Effector memory CD4-positive, alpha-beta T cell (primary cell): Measurements from ENCODE around the gene GNB5.
"Not testable (repeated sequence)": the region's sequence is repeated elsewhere in the genome, so short reads cannot be mapped to it uniquely, and the experiment has no call there.

Source experiments
- DNase-seq, 3 donors: peaks; one replicate each; pipeline ENCODE4 v3.0.0-alpha.2; 2020
- H3K27ac ChIP-seq: 2 replicates; pipeline ENCODE4 v1.7.0; 2013; ENCODE audit warnings: mild to moderate bottlenecking, low read length, moderate library complexity; ENCODE audit not compliant: insufficient read depth, poor library complexity, severe bottlenecking
- H3K27me3 ChIP-seq: replicated peaks from 2 replicates; pipeline ENCODE4 v1.7.0; 2013; ENCODE audit warnings: mild to moderate bottlenecking, low read length; ENCODE audit not compliant: insufficient read depth, control insufficient read depth, poor library complexity, severe bottlenecking
- H3K36me3 ChIP-seq: 2 replicates; pipeline ENCODE4 v1.7.0; 2013; ENCODE audit warnings: mild to moderate bottlenecking, low read length, moderate library complexity; ENCODE audit not compliant: control insufficient read depth, insufficient read depth
- H3K4me1 ChIP-seq: 2 replicates; pipeline ENCODE4 v1.7.0; 2013; ENCODE audit warnings: low read length, mild to moderate bottlenecking; ENCODE audit not compliant: control insufficient read depth, insufficient read depth, poor library complexity, severe bottlenecking
- H3K4me3 ChIP-seq: 2 replicates; pipeline ENCODE4 v1.7.0; 2013; ENCODE audit warnings: low read length, low read depth, mild to moderate bottlenecking; ENCODE audit not compliant: insufficient read depth, poor library complexity, severe bottlenecking
- H3K9me3 ChIP-seq: 2 replicates; pipeline ENCODE4 v1.7.0; 2013; ENCODE audit warnings: mild to moderate bottlenecking, low read length, moderate library complexity; ENCODE audit not compliant: control insufficient read depth

Gene GNB5

DNA sequence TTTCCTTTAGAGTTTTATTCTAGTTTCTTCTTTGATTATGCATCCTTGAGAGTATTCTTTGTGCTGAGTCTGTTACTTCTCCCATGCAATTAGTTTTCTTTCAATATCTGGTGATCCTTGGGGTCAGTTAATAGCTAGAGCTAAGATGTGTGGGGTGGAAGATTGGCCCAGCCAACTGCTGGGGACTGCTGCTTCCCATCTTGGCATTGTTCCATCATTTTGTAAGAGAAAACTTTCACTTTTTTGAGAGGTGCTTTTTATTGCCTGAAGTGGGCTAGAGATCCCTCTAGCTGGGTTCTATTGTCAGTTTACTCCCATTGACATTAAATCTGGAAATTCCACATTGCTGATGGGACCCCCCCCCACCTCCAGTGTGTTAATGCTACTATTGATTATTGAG is 94.0 kb downstream of the GNB5 start:
- no peaks in the 10 kb centered on the region for H3K9me3 ChIP-seq
- H3K27ac ChIP-seq = no peak overlapping the region
- no peaks in the 10 kb centered on the region for H3K4me1 ChIP-seq
- H3K27me3 ChIP-seq = no peaks in the 10 kb centered on the region
- DNase-seq = no peak
- no peaks in the 10 kb centered on the region for H3K36me3 ChIP-seq
- H3K4me3 ChIP-seq = no peak overlapping the region

DNA sequence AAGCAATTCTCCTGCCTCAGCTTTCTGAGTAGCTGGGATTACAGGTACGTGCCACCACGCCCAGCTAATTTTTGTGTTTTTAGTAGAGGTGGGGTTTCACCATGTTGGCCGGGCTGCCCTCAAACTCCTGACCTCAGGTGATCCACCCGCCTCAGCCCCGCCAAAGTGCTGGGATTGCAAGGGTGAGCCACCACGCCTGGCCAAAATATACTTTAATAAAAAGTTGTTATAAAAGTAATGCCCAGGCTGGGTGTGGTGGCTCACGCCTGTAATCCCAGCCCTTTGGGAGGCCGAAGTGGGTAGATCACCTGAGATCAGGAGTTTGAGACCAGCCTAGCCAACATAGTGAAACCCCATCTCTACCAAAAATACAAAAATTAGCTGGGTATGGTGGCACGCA is 94.7 kb downstream of the GNB5 start:
- not testable (repeated sequence) for H3K27ac ChIP-seq, H3K27me3 ChIP-seq, DNase-seq, H3K9me3 ChIP-seq, H3K4me1 ChIP-seq, H3K4me3 ChIP-seq, H3K36me3 ChIP-seq

DNA sequence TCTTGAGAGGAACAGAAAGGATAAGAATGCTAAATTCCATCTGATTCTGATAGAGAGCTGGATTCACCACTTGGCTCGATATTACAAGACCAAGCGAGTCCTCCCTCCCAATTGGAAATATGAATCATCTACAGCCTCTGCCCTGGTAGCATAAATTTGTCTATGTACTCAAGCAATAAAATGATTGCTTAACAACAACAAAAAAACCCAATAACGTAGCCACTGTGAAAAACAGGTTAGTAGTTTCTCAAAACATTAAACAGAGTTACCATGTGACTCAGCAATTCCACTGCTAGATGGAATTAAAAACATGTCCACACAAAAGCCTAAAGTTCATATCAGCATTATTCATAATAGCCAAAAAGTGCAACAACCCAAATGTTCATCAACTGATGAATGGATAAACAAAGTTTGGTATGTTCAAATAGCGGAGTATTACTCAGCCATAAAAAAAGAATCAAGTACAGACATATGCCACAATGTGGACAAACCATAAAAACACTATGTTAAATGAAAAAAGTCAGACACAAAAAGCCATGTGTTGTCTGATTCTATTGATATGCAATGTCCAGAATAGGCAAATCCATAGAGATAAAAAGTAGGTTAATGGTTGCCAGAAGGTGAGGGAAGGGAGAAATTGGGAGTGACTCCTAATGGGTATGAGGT is 95.5 kb downstream of the GNB5 start:
- no peak overlapping the region for H3K4me3 ChIP-seq
- no peaks in the 10 kb centered on the region for H3K9me3 ChIP-seq
- no peaks in the 10 kb centered on the region for H3K27me3 ChIP-seq
- H3K4me1 ChIP-seq = no peaks in the 10 kb centered on the region
- no peaks in the 10 kb centered on the region for H3K36me3 ChIP-seq
- DNase-seq = no peak
- H3K27ac ChIP-seq = no peak overlapping the region

DNA sequence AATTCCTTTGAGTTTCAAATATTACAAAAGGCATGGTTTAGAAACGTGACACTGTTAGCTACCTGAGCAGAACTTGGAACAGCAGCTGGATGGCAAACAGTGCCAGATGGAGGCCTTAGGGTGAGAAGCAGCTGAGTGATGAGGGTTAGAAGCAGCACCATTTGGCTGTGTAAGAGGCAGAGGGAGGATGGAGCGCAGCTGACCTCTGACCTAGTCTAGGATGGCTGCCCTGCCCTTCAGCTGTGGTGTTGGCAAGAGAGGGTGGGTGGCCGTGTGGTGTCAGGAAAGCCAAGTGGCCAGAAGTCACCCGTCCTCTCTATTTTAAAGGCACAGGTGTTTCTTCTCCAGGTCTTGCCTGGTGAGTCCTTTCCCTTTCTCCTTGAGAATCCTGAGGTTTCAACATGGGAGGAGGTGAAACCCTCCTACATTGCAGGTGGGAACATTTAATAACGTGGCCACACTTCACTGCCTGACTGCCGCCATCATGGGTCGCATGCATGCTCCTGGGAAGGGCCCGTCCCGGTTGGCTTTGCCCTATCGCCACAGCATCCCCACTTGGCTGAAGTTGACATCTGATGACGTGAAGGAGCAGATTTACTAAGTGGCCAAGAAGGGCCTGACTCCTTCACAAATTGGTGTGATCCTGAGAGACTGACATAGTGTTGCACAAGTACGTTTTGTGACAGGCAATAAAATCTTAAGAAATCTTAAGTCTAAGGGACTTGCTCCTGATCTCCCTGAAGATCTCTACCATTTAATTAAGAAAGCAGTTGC is 96.2 kb downstream of the GNB5 start:
- Histone ChIP-seq H3K4me1 (no peaks in the 10 kb centered on the region), H3K27me3 (no peaks in the 10 kb centered on the region), H3K9me3 (no peaks in the 10 kb centered on the region), H3K4me3 (no peak overlapping the region), H3K36me3 (no peaks in the 10 kb centered on the region), H3K27ac (no peak overlapping the region)
- DNase-seq = no peak

DNA sequence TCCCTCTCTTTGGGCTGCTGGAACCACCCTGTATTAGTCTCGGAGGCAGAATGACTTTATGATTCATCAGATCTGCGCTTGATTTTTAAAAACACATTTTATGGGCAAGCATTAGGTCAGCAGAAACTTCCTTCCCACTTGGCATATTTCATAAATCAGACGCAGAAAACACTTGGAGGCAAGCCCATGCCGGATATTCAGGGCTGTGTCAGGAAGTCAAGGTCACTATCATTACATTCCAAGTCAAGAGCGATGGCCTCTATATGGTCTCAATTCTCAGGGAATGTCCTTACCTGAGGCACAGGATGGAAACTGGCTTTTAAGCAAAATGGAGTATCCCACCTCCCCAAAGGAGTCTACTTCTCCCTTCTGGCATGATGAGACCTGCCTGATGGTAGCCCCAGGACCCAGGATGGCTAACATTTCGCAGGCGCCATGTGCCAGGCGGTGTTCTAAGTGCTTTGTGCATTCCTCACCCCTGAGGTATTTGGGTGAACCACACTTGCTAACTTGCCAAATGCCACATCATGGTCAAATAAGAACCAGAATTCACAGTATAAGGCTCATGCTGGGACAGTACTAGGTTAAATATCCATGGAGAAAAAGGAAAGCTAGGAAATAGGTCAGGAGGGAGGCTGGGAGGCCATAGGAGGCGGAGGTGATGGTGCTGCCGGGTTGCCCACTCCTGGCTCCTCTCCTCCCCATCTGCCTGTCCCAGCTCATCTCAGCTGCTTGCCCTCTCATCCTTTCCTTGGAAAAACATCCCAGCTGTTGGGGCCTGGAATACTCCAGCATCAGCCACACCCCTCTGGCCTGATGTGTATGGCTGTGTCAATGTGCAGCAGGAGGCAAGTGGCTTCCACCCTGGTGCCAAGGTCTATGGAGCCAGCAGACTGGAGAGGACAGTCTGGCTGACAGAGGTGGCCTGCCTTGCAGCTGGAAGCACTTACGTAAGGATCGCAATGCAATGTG is 97.4 kb downstream of the GNB5 start:
- Histone ChIP-seq H3K27ac (no peak overlapping the region), H3K9me3 (no peaks in the 10 kb centered on the region), H3K4me1 (no peaks in the 10 kb centered on the region), H3K4me3 (no peak overlapping the region), H3K27me3 (no peaks in the 10 kb centered on the region), H3K36me3 (no peaks in the 10 kb centered on the region)
- no peak for DNase-seq

DNA sequence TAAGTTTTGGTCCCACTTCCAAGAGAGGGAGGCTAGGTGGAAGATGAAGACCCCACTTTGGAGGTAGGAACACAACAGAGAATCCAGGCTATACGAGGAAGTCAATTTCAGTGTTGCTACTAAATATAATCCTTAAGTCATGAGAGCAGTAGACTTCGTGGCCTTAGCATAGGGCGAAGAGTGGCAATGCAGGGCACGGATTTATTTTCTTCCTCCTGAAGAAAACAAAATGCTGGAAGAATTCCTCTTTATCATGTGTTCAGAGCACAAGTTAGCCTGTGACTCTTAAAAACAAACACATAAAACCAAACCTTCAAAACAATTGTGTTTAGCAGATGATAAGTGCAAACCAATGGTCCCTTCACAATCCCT is 98.0 kb downstream of the GNB5 start:
- no peaks in the 10 kb centered on the region for H3K36me3 ChIP-seq
- no peaks in the 10 kb centered on the region for H3K9me3 ChIP-seq
- H3K27ac ChIP-seq = no peak overlapping the region
- DNase-seq = no peak
- H3K4me3 ChIP-seq = no peak overlapping the region
- no peaks in the 10 kb centered on the region for H3K4me1 ChIP-seq
- no peaks in the 10 kb centered on the region for H3K27me3 ChIP-seq

DNA sequence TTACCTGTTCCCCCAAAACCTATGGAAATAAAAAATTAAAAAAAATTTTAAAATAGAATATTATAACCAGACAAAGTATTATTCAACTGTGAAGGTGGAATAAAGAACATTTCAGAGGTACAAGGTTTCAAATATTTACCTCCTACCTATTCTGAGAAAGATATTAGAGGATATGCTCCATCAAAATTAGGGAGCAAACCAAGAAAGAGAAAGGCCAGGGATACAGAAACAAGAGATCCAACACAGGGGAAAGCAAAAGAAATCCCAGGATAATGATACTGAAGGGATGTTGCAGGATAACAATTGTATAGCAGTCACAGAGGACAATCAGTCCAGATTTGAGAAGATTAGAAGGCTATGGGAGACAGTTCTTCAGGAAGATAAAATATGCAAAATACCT is 101.0 kb downstream of the GNB5 start:
- no peak overlapping the region for H3K4me3 ChIP-seq
- H3K36me3 ChIP-seq = no peaks in the 10 kb centered on the region
- no peaks in the 10 kb centered on the region for H3K27me3 ChIP-seq
- DNase-seq = no peak
- no peak overlapping the region for H3K27ac ChIP-seq
- H3K4me1 ChIP-seq = no peaks in the 10 kb centered on the region
- H3K9me3 ChIP-seq = peaks cover 6% of the 10 kb centered on the region

DNA sequence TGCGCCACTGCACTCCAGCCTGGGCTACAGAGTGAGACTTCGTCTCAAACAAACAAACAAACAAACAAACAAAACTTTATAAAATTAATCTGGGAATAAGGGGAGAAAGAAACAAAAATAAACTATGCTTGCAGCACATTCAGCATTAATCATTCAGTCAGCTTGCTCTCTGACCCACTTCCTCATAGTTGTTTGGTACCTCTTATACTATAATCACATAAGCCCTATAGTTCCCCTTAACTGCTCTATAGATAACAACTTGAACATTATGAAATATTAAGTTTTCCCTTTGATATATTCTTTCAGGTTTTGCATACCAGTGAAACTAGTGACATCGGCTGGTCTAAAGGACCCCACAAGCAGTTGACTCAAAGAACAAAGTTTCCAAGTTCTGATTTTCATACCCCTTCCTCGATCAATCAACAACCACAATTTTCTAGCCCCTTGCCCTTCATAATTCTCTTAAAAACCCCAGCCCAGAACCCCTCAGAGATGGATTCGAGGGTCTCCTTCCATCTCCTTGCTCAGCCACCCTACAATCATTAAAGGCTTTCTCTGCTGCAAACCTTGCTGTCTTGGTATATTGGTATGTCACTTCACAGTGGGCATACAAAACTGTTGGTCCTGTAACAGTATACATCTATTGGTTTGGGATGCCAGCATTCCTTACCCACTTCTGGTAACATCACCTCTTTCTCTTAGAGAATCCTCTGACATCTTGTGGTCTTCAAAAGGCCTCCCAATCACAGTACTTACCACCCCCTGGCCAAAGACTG is 105.0 kb downstream of the GNB5 start:
- Histone ChIP-seq H3K4me1 (no peaks in the 10 kb centered on the region), H3K9me3 (peaks cover 6% of the 10 kb centered on the region), H3K27me3 (no peaks in the 10 kb centered on the region), H3K27ac (no peak overlapping the region), H3K4me3 (no peak overlapping the region), H3K36me3 (no peaks in the 10 kb centered on the region)
- DNase-seq = no peak

DNA sequence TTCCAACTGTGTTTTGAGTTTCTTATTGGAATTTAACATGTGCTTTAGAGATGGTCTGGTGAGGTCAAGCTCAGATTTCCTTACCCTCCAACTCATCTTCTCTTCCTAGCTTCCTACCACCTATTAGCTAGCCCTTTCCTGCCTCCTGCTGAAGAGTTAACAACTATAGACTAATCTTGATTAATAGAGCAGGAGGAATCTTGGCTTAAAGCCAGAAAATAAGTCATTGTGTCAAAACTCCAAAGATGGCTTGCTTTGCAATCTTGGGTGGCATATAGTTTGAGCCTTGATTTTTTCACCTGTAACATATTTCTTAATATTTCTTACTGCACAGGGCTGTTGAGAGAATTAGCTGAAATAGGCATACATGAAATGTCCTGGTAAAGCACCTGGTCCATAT is 105.9 kb downstream of the GNB5 start:
- H3K4me3 ChIP-seq = no peak overlapping the region
- no peaks in the 10 kb centered on the region for H3K27me3 ChIP-seq
- H3K4me1 ChIP-seq = no peaks in the 10 kb centered on the region
- DNase-seq = no peak
- no peak overlapping the region for H3K27ac ChIP-seq
- peaks cover 6% of the 10 kb centered on the region for H3K9me3 ChIP-seq
- no peaks in the 10 kb centered on the region for H3K36me3 ChIP-seq
